Stimulated activated CD4-positive, alpha-beta T cell treated with anti-CD3 and anti-CD28 coated beads, Interleukin-1b, Interleukin-23, amount 100 ng/mL, for 24 hours (primary cell): ENCODE results near the gene RBM6.
"Not testable (repeated sequence)": the region's sequence is repeated elsewhere in the genome, so short reads cannot be mapped to it uniquely, and the experiment has no call there.

Source experiments
- DNase-seq, 4 experiments: peaks; one replicate each; pipeline ENCODE4 v3.0.0-alpha.2; 2020; ENCODE audit warnings: low read depth in 4 of 4, low spot score in 1 of 4

Gene RBM6

GRCh38 chr3:49939858-49940666, at the start of gene RBM6:
Gene RBM6 (plus strand): TSS chr3:49940150. CDS start chr3:49962642, 22,492 bp downstream.
- DNase-seq, result peak; percentile 83 to 94 (median 88)

GRCh38 chr3:49895791-49896190, 44.2 kb upstream of the RBM6 start:
- DNase-seq, result no peak

GRCh38 chr3:49896345-49896744, 43.6 kb upstream of the RBM6 start:
- no peak for DNase-seq

- DNase-seq, result no peak
Observed at GRCh38 chr3:49898991-49899390, 41.0 kb upstream of the RBM6 start.

- DNase-seq, result no peak
Observed at GRCh38 chr3:49899815-49900214, 40.1 kb upstream of the RBM6 start.

GRCh38 chr3:49900491-49901153, 39.3 kb upstream of the RBM6 start:
- no peak for DNase-seq

GRCh38 chr3:49901366-49902339, 38.3 kb upstream of the RBM6 start:
- no peak for DNase-seq

- DNase-seq, result no peak
Observed at GRCh38 chr3:49902511-49903345, 37.2 kb upstream of the RBM6 start.

- DNase-seq, result peak; percentile 46 to 82 (median 62)
Observed at GRCh38 chr3:49903451-49904424, 36.2 kb upstream of the RBM6 start, which contains the start of gene MST1R. Gene MST1R (minus strand): TSS chr3:49903873. CDS start chr3:49903609, 264 bp downstream.

- DNase-seq, result not testable (repeated sequence)
Observed at GRCh38 chr3:49904448-49904847, 35.5 kb upstream of the RBM6 start.

GRCh38 chr3:49906073-49906743, 33.7 kb upstream of the RBM6 start:
- DNase-seq, result peak; percentile 13 to 44 (median 16)

GRCh38 chr3:49908373-49909199, 31.4 kb upstream of the RBM6 start:
- DNase-seq, result no peak

GRCh38 chr3:49910409-49911123, 29.4 kb upstream of the RBM6 start:
- DNase-seq, result no peak

GRCh38 chr3:49911124-49911420, 28.9 kb upstream of the RBM6 start:
- no peak for DNase-seq

GRCh38 chr3:49911611-49912010, 28.3 kb upstream of the RBM6 start:
- DNase-seq, result no peak

- no peak for DNase-seq
Observed at GRCh38 chr3:49912881-49913281, 27.1 kb upstream of the RBM6 start.

GRCh38 chr3:49914906-49915305, 25.0 kb upstream of the RBM6 start:
- DNase-seq, result no peak
